ENCODE data around the gene FRY. TPM values are rescaled to one million over a fixed set of nuclear protein-coding genes. Genes with fewer than 3 reads are reported as not detected.
A peak's percentile ranks its signal among the peaks of the same experiment; 100 is the strongest.
"Not testable (repeated sequence)": the region's sequence is repeated elsewhere in the genome, so short reads cannot be mapped to it uniquely, and the experiment has no call there.

Gene FRY
- total RNA-seq, 1 donor from 2014 or later = 38.8 TPM

DNA sequence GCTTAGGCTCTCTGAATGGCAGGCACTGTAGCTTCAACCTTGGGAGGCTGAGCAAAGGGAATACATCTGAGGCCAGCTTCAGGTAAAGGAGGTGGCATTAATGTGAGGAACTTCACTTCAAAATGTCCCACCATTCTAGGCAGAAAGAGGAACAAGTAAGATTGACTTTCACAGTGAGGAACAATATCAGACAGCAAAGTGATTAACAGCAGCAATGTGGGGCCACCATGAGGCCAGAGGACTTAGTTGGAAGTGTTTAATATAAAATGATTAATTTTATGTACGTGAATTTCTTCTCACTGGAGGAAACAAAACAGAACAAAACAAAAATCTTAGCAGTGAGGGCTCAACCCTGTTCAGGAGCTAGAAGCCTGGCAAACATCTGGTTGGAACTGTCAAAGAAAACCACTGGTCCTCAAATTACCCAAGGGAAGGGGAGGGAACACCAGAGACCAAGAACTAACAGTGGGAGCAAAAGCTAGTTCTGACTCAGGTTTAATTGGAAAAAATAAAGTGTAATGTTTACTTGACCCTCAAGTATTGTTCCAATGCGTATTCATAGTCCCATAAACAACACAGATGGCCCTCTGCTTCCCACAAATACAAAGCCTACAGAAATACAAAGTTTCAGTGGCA lies 43.9 kb upstream of the FRY start:
- Mint-ChIP-seq H3K4me3 (ENCODE audit: unreplicated experiment) (no peak overlapping the region), H3K9me3 (ENCODE audit: low read depth) (no peaks in the 10 kb centered on the region), H3K27me3 (ENCODE audit: low read depth) (no peaks in the 10 kb centered on the region), H3K27ac (ENCODE audit: unreplicated experiment) (no peak overlapping the region), H3K36me3 (ENCODE audit: low read depth) (no peaks in the 10 kb centered on the region), H3K4me1 (ENCODE audit: low read depth) (peaks cover 36% of the 10 kb centered on the region)
- DNase-seq (ENCODE audit: low spot score) = no peak
- TF ChIP-seq, protein P1, sequence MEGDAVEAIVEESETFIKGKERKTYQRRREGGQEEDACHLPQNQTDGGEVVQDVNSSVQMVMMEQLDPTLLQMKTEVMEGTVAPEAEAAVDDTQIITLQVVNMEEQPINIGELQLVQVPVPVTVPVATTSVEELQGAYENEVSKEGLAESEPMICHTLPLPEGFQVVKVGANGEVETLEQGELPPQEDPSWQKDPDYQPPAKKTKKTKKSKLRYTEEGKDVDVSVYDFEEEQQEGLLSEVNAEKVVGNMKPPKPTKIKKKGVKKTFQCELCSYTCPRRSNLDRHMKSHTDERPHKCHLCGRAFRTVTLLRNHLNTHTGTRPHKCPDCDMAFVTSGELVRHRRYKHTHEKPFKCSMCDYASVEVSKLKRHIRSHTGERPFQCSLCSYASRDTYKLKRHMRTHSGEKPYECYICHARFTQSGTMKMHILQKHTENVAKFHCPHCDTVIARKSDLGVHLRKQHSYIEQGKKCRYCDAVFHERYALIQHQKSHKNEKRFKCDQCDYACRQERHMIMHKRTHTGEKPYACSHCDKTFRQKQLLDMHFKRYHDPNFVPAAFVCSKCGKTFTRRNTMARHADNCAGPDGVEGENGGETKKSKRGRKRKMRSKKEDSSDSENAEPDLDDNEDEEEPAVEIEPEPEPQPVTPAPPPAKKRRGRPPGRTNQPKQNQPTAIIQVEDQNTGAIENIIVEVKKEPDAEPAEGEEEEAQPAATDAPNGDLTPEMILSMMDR (IDR thresholded peaks at IDR 0.05) = peak; percentile 14

DNA sequence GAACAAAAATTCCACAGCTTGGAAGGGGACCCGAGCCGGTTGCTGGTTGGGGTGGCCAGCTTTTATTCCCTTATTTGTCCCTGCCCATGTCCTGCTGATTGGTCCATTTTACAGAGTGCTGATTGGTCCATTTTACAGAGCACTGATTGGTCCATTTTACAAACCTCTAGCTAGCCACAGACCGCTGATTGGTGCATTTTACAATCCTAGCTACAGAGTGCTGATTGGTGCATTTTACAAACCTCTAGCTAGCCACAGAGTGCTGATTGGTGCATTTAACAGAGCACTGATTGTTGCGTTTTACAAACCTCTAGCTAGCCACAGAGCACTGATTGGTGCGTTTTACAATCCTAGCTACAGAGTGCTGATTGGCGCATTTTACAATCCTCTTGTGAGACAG lies 37.2 kb upstream of the FRY start:
- H3K4me3 Mint-ChIP-seq (ENCODE audit: unreplicated experiment) = not testable (repeated sequence)

DNA sequence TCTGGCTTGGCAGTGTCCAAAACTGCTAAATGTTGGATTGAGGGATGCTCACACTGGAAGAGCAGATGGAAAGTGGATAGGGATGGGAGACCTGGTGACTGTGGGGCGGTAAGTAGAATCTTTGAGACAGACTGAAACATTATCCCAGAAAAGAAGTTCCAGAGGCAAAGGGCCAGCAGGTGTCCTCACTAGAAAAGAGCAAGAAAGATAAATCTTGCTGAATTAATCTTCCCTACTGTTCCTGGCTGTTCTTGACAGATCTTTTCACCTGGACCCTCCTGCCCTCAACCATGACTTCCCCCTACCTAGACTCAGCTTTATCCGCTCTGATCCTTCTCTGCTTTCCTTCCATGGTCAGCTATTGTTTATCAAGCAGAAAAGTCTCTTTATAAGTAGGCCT lies 35.0 kb upstream of the FRY start:
- Mint-ChIP-seq H3K4me3 (ENCODE audit: unreplicated experiment) (no peak overlapping the region), H3K4me1 (ENCODE audit: low read depth) (no peaks in the 10 kb centered on the region), H3K27ac (ENCODE audit: unreplicated experiment) (no peak overlapping the region), H3K36me3 (ENCODE audit: low read depth) (peaks cover 3% of the 10 kb centered on the region), H3K27me3 (ENCODE audit: low read depth) (no peaks in the 10 kb centered on the region), H3K9me3 (ENCODE audit: low read depth) (peaks cover 6% of the 10 kb centered on the region)
- no peak for DNase-seq (ENCODE audit: low spot score)
- TF ChIP-seq, protein P1 (IDR thresholded peaks at IDR 0.05) = no peak

More for the DNA sequence above, 37.2 kb upstream of the FRY start:
- not testable (repeated sequence) for H3K27me3 Mint-ChIP-seq (ENCODE audit: low read depth); H3K9me3 Mint-ChIP-seq (ENCODE audit: low read depth); H3K4me1 Mint-ChIP-seq (ENCODE audit: low read depth); H3K36me3 Mint-ChIP-seq (ENCODE audit: low read depth); DNase-seq (ENCODE audit: low spot score); H3K27ac Mint-ChIP-seq (ENCODE audit: unreplicated experiment)

DNA sequence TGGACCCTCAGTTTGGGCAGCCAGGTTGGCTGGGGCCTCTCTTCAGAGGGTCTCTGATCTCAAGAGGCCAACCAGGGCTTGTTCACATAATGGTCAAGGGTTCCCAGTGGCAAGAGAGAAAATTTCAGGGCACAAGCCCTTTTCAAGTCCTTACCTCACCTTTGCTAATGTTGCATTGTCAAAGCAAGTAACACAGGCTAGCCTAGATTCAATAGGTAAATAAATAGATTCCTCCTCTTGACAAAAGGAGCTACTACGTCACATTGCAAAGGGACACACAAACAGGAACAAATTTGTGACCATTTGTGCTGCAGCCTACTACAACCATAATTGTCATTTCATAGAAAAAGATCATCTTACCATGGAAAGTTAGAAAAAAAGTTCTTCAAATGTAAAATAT lies 33.9 kb upstream of the FRY start:
- TF ChIP-seq, protein P1 (IDR thresholded peaks at IDR 0.05) = no peak
- no peaks in the 10 kb centered on the region for H3K27me3 Mint-ChIP-seq (ENCODE audit: low read depth)
- no peaks in the 10 kb centered on the region for H3K4me1 Mint-ChIP-seq (ENCODE audit: low read depth)
- no peak overlapping the region for H3K4me3 Mint-ChIP-seq (ENCODE audit: unreplicated experiment)
- peaks cover 6% of the 10 kb centered on the region for H3K9me3 Mint-ChIP-seq (ENCODE audit: low read depth)
- DNase-seq (ENCODE audit: low spot score) = no peak
- no peak overlapping the region for H3K27ac Mint-ChIP-seq (ENCODE audit: unreplicated experiment)
- peaks cover 3% of the 10 kb centered on the region for H3K36me3 Mint-ChIP-seq (ENCODE audit: low read depth)

DNA sequence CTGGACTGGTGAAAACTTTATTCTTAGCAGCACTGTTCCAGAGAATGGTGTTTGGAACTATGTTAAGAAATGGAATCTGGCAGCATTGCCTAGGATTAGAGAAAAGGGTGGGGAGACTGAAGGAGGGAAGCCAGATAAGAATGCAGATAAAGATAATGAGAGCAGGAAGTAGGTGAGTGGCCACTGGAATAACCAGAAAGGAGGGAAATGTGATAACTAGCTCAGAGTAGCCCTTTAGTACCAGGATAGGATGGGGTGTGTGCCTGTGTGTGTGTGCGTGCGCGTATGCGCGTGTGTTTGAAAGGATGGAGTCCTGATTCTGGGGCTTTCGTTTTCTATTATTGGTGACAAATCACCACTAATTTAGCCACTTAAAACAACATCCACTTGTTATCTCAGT lies 33.4 kb upstream of the FRY start:
- Mint-ChIP-seq H3K4me3 (ENCODE audit: unreplicated experiment) (no peak overlapping the region), H3K27ac (ENCODE audit: unreplicated experiment) (peak overlapping the region; percentile 38), H3K27me3 (ENCODE audit: low read depth) (no peaks in the 10 kb centered on the region), H3K9me3 (ENCODE audit: low read depth) (peaks cover 3% of the 10 kb centered on the region), H3K36me3 (ENCODE audit: low read depth) (peaks cover 1% of the 10 kb centered on the region), H3K4me1 (ENCODE audit: low read depth) (no peaks in the 10 kb centered on the region)
- DNase-seq (ENCODE audit: low spot score) = no peak
- TF ChIP-seq, protein P1 (IDR thresholded peaks at IDR 0.05) = no peak

DNA sequence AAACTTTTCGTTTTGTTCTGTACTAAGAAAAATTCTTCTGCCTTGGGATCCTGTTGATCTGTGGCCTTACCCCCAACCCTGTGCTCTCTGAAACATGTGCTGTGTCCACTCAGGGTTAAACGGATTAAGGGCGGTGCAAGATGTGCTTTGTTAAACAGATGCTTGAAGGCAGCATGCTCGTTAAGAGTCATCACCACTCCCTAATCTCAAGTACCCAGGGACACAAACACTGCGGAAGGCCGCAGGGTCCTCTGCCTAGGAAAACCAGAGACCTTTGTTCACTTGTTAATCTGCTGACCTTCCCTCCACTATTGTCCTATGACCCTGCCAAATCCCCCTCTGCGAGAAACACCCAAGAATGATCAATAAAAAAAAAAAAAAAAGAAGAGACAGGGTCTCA lies 30.8 kb upstream of the FRY start:
- H3K27ac Mint-ChIP-seq (ENCODE audit: unreplicated experiment); H3K4me3 Mint-ChIP-seq (ENCODE audit: unreplicated experiment); H3K27me3 Mint-ChIP-seq (ENCODE audit: low read depth); H3K9me3 Mint-ChIP-seq (ENCODE audit: low read depth); H3K36me3 Mint-ChIP-seq (ENCODE audit: low read depth); DNase-seq (ENCODE audit: low spot score): not testable (repeated sequence)
- peaks cover 10% of the 10 kb centered on the region for H3K4me1 Mint-ChIP-seq (ENCODE audit: low read depth)

Measured in chondrocyte (in vitro differentiated cells).